Neural crest cell (in vitro differentiated cells): ENCODE data around the gene SGTA. TPM values are rescaled to one million over a fixed set of nuclear protein-coding genes. Genes with fewer than 3 reads are reported as not detected.

Experiments used
- DNase-seq: peaks from one replicate; pipeline ENCODE4 v3.0.0; 2021; ENCODE audit warnings: low read depth, mixed read lengths, low spot score
- H3K27ac Mint-ChIP-seq: one replicate; pipeline ENCODE4 v1.8.0; 2021; ENCODE audit warnings: mild to moderate bottlenecking, mixed read lengths; ENCODE audit not compliant: unreplicated experiment
- H3K27me3 Mint-ChIP-seq: 2 replicates; pipeline ENCODE4 v1.8.0; 2021; ENCODE audit warnings: low read depth, mild to moderate bottlenecking, mixed read lengths
- H3K36me3 Mint-ChIP-seq: 2 replicates; pipeline ENCODE4 v1.8.0; 2021; ENCODE audit warnings: low read depth, mild to moderate bottlenecking, mixed read lengths
- H3K4me1 Mint-ChIP-seq: 2 replicates; pipeline ENCODE4 v1.8.0; 2021; ENCODE audit warnings: mixed read lengths
- H3K4me3 Mint-ChIP-seq: one replicate; pipeline ENCODE4 v1.8.0; 2021; ENCODE audit warnings: mild to moderate bottlenecking, mixed read lengths
- H3K9me3 Mint-ChIP-seq: 2 replicates; pipeline ENCODE4 v1.8.0; 2021; ENCODE audit warnings: mixed read lengths
- CTCF ChIP-seq: fragments of 200-600 bp; sonication (generic); conservative IDR thresholded peaks from 2 replicates; pipeline ENCODE4 v1.5.0; 2021; ENCODE audit warnings: antibody characterized with exemption, mild to moderate bottlenecking
- total RNA-seq: library from RNA; stranded (reverse); gene quantifications from 2 replicates; pipeline ENCODE4 v1.2.1, GENCODE V29; 2021

Gene SGTA
- total RNA-seq, 1 donor from 2014 or later = 89.9 TPM

- H3K27me3 Mint-ChIP-seq = no peaks in the 10 kb centered on the region
- no peak for DNase-seq
- TF ChIP-seq CTCF = no peak
- no peaks in the 10 kb centered on the region for H3K9me3 Mint-ChIP-seq
- H3K36me3 Mint-ChIP-seq = peaks cover 10% of the 10 kb centered on the region
- H3K4me1 Mint-ChIP-seq = no peaks in the 10 kb centered on the region
- H3K27ac Mint-ChIP-seq = no peak overlapping the region
- H3K4me3 Mint-ChIP-seq = no peak overlapping the region
Measured at GRCh38 chr19:2798158-2798685, 15.1 kb upstream of the SGTA start.

- Mint-ChIP-seq H3K27me3 (no peaks in the 10 kb centered on the region), H3K9me3 (no peaks in the 10 kb centered on the region), H3K4me3 (no peak overlapping the region), H3K27ac (no peak overlapping the region), H3K4me1 (no peaks in the 10 kb centered on the region), H3K36me3 (peaks cover 8% of the 10 kb centered on the region)
- no peak for DNase-seq
- no peak for TF ChIP-seq CTCF
Measured at GRCh38 chr19:2797280-2797679, 14.2 kb upstream of the SGTA start.

- Mint-ChIP-seq H3K27me3 (no peaks in the 10 kb centered on the region), H3K4me1 (no peaks in the 10 kb centered on the region), H3K27ac (no peak overlapping the region), H3K36me3 (peaks cover 8% of the 10 kb centered on the region), H3K9me3 (no peaks in the 10 kb centered on the region), H3K4me3 (no peak overlapping the region)
- no peak for TF ChIP-seq CTCF
- DNase-seq = no peak
Measured at GRCh38 chr19:2796659-2797266, 13.7 kb upstream of the SGTA start.

GRCh38 chr19:2795827-2796658 is 13.0 kb upstream of the SGTA start:
- H3K4me1 Mint-ChIP-seq = no peaks in the 10 kb centered on the region
- peaks cover 7% of the 10 kb centered on the region for H3K36me3 Mint-ChIP-seq
- H3K4me3 Mint-ChIP-seq = no peak overlapping the region
- no peaks in the 10 kb centered on the region for H3K9me3 Mint-ChIP-seq
- H3K27ac Mint-ChIP-seq = no peak overlapping the region
- no peak for TF ChIP-seq CTCF
- no peaks in the 10 kb centered on the region for H3K27me3 Mint-ChIP-seq
- DNase-seq = no peak

GRCh38 chr19:2793577-2793976 is 10.5 kb upstream of the SGTA start:
- no peak for DNase-seq
- H3K27me3 Mint-ChIP-seq = no peaks in the 10 kb centered on the region
- TF ChIP-seq CTCF = no peak
- no peaks in the 10 kb centered on the region for H3K9me3 Mint-ChIP-seq
- no peak overlapping the region for H3K27ac Mint-ChIP-seq
- H3K4me1 Mint-ChIP-seq = no peaks in the 10 kb centered on the region
- H3K36me3 Mint-ChIP-seq = peaks cover 6% of the 10 kb centered on the region
- no peak overlapping the region for H3K4me3 Mint-ChIP-seq
